GM10847 (cell line): ENCODE measurements around the gene TAF11L6.
"Not testable (repeated sequence)": the region's sequence is repeated elsewhere in the genome, so short reads cannot be mapped to it uniquely, and the experiment has no call there.

Source experiments
- POLR2A ChIP-seq: IDR thresholded peaks from 2 replicates; pipeline ENCODE4 v1.6.1; 2011; ENCODE audit not compliant: insufficient read length; ENCODE audit errors: extremely low read depth

TAF11L6 gene

DNA sequence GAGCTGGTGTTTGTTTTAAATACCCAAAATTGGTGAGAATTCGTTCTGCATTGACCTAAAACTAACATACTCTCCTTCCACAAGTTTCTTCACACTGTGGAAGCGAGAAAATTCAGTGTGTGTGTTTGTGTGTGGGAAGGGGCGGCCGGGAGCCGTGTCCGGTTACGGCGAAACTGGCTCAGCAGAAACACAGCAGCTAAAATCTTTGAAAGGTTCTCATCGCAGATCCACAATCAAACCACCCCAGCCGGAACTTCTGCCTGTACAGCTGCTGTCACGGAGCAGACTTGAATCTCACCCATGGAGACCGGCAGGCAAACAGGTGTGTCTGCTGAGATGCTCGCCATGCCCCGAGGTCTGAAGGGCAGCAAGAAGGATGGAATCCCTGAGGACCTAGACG lies at the start of gene TAF11L6:
Gene TAF11L6 (plus strand): TSS at position 301 of the 400 bp plus-strand sequence.
- not testable (repeated sequence) for TF ChIP-seq POLR2A

DNA sequence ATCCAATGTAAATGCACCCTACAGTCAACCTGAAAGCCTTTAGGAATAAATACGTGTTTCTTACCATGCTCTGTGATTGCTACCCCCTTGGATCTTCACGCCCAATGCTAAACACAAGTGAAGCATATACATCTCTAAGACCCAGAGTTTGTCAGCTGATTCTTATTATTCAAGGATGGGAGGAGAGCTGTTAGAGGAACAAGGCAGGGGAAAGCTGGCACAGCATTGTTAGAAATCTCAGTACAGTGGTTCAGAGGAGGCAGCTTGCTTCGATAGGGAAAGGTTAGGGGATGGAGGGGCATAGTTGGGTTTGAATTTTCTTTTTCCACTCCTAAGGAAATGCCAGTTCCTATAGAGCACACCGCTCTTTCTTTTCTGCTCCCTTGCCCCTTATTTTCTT lies 47.1 kb upstream of the TAF11L6 start:
- no peak for TF ChIP-seq POLR2A

DNA sequence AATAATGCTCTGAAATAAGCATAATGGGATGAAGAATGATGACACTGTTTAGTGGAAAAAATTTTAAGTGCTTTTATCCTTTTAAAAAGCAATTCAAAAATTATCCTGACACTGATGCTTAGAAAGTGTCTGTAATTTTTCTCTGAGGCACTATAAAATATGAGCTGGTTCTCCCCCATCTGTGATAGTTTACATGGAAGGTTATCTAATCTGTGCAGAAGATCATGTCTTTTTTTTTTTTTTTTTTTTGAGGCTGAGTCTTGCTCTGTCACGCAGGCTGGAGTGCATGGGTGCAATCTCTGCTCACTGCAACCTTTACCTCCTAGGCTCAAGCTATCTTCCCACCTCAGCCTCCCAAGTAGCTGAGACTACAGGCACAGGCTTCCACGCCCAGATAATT lies 45.7 kb upstream of the TAF11L6 start:
- no peak for TF ChIP-seq POLR2A

DNA sequence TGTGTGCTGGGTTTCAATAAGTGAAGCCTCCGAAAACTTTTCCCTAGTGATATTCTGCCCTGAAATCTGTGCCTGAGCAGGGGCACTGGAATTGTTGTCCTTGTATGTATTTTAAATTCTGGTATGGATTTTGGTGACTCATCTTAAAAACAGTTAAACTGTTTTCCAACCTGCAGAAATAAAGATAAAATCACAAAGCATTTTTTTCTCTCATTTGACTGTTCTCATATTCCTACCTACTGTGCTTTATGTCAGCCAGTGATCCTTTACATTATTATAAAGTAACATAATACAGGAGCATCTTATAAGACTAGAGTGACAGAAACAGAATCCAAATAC lies 41.3 kb upstream of the TAF11L6 start:
- TF ChIP-seq POLR2A = no peak

DNA sequence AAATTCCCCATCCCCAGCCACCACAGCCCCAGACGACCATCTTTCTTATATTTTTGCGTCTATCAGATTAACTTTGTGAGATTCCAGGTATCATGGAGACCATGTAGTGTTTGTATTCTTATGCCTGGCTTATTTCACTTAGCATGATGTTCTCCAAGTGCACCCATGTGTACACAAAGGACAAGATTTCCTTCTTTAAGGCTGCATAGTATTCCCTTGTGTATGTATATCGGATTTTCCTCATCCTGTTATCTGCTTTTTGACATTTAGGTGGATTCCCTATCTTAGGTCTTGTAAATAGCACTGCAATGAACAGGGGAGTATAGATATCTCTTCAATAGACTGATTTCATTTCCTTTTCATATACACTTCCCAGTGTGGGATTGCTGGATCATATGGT lies 35.7 kb upstream of the TAF11L6 start:
- no peak for TF ChIP-seq POLR2A

DNA sequence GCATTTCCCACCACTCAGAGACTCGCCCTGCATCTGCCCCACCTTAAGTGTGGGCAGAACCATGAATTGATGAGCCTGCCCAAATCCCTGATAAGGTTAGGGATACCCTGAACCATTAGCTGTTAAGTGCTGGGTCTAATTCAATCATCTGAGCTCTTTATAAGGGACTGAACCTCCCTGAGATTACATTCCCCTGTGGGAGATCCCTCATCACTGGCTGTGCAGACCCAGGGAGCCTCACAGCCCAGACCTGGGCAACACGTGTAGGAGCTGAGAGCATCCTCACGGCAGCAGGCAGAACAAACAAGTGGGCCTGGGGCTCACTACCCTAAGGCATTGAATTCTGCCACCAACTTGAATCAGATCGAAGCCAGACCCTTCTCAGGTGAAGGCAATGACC lies 31.0 kb upstream of the TAF11L6 start:
- TF ChIP-seq POLR2A = no peak

DNA sequence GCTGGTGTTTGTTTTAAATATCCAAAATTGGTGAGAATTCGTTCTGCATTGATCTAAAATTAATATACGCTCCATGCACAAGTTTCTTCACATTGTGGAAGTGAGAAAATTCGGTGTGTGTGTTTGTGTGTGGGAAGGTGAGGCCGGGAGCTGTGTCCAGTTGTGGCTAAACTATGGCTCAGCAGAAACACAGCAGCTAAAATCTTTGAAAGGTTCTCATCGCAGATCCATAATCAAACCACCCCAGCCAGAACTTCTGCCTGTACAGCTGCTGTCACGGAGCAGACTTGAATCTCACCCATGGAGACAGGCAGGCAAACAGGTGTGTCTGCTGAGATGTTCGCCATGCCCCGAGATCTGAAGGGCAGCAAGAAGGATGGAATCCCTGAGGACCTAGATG lies 30.5 kb upstream of the TAF11L6 start, which contains the start of gene TAF11L2:
Gene TAF11L2 (plus strand): TSS at position 301 of the 400 bp plus-strand sequence.
- not testable (repeated sequence) for TF ChIP-seq POLR2A

DNA sequence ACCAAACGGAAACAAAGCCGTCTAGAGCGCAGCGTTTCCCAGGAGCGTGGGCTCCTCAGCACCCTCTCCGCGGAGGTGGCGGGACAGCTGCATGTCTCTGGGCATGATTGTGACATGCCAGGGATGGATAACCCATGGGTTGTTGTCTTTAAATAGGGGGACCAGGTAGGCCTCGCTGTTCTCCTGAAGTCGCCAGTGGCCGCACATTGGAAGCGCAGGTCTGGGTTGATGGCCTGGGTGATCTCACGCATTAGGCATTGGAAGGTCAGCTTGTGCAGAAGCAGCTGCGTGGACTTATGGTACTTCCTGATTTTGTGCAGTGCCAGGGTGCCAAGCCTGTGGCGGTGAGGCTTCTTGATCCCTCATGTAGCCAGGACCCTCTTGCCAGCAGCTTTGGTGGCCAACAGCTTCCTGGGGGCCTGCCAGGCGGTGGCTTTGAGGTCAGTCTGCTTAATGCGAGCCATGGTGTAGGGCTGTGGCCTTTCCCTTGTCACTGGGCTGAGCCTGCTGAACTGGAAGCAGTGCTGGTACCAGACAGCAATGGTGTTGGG lies 16.6 kb upstream of the TAF11L6 start:
- no peak for TF ChIP-seq POLR2A

DNA sequence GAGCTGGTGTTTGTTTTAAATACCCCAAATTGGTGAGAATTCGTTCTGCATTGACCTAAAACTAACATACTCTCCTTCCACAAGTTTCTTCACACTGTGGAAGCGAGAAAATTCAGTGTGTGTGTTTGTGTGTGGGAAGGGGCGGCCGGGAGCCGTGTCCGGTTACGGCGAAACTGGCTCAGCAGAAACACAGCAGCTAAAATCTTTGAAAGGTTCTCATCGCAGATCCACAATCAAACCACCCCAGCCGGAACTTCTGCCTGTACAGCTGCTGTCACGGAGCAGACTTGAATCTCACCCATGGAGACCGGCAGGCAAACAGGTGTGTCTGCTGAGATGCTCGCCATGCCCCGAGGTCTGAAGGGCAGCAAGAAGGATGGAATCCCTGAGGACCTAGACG lies 10.4 kb upstream of the TAF11L6 start, which contains the start of gene TAF11L3:
Gene TAF11L3 (plus strand): TSS at position 301 of the 400 bp plus-strand sequence.
- not testable (repeated sequence) for TF ChIP-seq POLR2A

DNA sequence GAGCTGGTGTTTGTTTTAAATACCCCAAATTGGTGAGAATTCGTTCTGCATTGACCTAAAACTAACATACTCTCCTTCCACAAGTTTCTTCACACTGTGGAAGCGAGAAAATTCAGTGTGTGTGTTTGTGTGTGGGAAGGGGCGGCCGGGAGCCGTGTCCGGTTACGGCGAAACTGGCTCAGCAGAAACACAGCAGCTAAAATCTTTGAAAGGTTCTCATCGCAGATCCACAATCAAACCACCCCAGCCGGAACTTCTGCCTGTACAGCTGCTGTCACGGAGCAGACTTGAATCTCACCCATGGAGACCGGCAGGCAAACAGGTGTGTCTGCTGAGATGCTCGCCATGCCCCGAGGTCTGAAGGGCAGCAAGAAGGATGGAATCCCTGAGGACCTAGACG lies 7.0 kb upstream of the TAF11L6 start, which contains the start of gene TAF11L4:
Gene TAF11L4 (plus strand): TSS at position 301 of the 400 bp plus-strand sequence.
- TF ChIP-seq POLR2A = not testable (repeated sequence)

DNA sequence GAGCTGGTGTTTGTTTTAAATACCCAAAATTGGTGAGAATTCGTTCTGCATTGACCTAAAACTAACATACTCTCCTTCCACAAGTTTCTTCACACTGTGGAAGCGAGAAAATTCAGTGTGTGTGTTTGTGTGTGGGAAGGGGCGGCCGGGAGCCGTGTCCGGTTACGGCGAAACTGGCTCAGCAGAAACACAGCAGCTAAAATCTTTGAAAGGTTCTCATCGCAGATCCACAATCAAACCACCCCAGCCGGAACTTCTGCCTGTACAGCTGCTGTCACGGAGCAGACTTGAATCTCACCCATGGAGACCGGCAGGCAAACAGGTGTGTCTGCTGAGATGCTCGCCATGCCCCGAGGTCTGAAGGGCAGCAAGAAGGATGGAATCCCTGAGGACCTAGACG lies 3.5 kb upstream of the TAF11L6 start, which contains the start of gene TAF11L5:
Gene TAF11L5 (plus strand): TSS at position 301 of the 400 bp plus-strand sequence.
- not testable (repeated sequence) for TF ChIP-seq POLR2A
